ENCODE results near the gene CBFA2T3. TPM values are rescaled to one million over a fixed set of nuclear protein-coding genes. Genes with fewer than 3 reads are reported as not detected.

CBFA2T3 gene
- total and polyA plus RNA-seq, 8 donors = 3.8 to 10.4 (median 5.4) TPM

DNA sequence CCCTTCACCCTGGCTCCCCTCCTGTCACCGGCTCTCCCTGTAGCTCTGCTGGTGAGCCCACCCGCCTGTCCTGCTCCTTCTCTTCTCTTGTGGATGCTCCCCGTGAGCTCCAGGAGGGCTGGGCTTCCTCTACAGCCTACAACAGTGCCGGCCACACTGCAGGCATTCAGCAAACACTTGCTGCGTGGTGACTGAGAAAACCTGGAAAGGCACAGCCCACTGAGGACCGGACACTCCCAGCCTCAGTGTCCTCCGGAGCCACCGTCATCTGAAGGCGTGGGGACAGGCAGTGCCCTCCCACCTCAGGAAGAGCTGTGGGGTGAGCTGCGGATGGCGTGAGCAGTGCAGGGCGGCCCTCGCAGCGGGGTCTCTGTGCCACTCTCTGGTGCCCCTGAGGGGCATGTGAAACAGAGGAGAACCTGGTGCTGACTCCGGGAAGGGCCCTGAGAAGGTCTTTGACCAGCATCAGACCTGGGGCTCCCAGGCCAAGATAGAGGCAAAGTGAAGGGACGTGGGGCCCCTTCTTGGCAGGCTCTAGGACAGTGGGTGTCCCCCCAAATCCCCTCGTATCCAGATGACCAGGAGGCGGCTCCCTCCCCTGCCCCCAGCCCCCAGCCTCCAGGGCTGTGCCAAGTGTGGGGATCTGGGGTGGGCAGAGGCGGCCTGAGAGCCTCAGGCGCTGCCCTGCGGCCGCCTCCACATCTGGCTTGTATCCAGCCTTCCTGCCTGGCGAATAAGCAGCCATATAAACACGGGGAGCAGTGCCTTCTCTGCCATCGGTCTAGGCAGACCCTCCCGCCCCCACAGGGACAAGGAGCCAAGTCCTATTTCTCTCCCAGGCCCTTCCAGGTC, 66.5 kb downstream of the CBFA2T3 start:
- H3K4me1 ChIP-seq = peaks cover 0 to 4% of the 10 kb centered on the region in 2 donors
- no peak overlapping the region for H3K27ac ChIP-seq
- TF ChIP-seq, protein P1, sequence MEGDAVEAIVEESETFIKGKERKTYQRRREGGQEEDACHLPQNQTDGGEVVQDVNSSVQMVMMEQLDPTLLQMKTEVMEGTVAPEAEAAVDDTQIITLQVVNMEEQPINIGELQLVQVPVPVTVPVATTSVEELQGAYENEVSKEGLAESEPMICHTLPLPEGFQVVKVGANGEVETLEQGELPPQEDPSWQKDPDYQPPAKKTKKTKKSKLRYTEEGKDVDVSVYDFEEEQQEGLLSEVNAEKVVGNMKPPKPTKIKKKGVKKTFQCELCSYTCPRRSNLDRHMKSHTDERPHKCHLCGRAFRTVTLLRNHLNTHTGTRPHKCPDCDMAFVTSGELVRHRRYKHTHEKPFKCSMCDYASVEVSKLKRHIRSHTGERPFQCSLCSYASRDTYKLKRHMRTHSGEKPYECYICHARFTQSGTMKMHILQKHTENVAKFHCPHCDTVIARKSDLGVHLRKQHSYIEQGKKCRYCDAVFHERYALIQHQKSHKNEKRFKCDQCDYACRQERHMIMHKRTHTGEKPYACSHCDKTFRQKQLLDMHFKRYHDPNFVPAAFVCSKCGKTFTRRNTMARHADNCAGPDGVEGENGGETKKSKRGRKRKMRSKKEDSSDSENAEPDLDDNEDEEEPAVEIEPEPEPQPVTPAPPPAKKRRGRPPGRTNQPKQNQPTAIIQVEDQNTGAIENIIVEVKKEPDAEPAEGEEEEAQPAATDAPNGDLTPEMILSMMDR (IDR thresholded peaks at IDR 0.05) = no peak
- intact Hi-C loops (cut with DNase I) = no loop called here
- H3K27me3 ChIP-seq = peaks cover 0 to 14% of the 10 kb centered on the region in 2 donors
- ATAC-seq (no peak), DNase-seq (no peak)
- no peaks in the 10 kb centered on the region for H3K9me3 ChIP-seq
- no peaks in the 10 kb centered on the region for H3K36me3 ChIP-seq
- H3K4me3 ChIP-seq = no peak overlapping the region

DNA sequence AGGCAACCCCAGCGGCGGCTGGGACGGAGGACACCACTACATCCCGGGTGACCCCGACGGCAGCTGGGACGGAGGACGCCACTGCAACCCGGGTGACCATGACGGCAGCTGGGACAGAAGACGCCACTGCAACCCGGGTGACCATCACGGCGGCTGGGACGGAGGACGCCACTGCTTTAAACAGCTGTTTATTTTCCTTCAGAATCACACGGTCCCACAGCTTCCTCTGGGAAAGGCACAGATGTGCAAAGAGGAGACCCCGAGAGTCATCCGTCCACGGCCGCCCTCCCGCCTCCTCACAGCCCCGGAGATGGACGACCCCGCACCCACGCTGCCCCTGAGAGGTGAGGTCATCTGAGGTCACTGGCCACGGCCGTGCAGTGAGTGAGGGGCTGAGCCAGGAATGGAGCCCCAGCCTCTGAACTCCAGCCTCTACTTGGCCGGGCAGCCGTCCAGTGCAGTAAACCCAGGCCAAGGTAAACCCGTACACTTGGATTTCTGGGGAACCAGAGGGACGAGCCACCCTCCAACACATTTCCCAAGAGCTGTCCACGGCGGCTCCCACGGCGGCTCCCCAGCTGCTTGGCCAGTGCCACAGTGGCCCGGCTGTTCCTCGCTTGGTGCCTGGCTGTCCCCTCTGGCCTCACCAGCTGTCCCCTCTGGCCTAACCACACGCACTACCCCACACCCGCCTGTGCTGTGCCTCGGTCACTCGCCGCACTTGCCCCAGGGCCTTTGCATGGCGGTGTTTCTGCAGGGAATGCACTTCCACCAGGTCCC, 67.4 kb downstream of the CBFA2T3 start:
- intact Hi-C loops (cut with DNase I) = no loop called here

DNA sequence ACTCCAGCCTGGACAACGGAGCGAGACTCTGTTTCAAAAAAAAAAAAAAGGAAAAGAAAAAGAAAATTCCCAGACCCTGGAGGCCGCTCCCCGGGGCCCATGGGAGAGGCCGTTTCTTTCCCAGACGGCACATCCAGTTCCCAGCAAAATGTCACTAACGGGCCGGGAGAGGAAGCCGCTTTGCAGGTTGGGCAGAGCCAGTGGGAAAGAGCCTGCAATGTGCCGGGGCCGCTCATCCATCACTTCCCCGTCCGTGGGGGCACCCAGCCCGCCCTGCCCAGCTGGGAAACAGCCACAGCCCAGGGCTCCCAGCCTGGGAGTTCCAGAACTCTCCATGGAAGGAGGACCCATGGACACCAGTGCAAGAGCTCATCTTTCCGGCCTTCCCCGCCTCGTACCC, 68.7 kb downstream of the CBFA2T3 start:
- intact Hi-C loops (cut with DNase I) = no loop called here
- peaks cover 0 to 14% of the 10 kb centered on the region in 2 donors for H3K27me3 ChIP-seq
- no peak for ATAC-seq
- no peak for DNase-seq
- no peak overlapping the region for H3K4me3 ChIP-seq
- peaks cover 0 to 4% of the 10 kb centered on the region in 2 donors for H3K4me1 ChIP-seq
- no peak overlapping the region for H3K27ac ChIP-seq
- H3K9me3 ChIP-seq = no peaks in the 10 kb centered on the region
- TF ChIP-seq, protein P1 (IDR thresholded peaks at IDR 0.05) = no peak
- no peaks in the 10 kb centered on the region for H3K36me3 ChIP-seq

More for the DNA sequence above, 67.4 kb downstream of the CBFA2T3 start:
- H3K27ac ChIP-seq = no peak overlapping the region
- peaks cover 0 to 4% of the 10 kb centered on the region in 2 donors for H3K4me1 ChIP-seq
- H3K9me3 ChIP-seq = no peaks in the 10 kb centered on the region
- no peaks in the 10 kb centered on the region for H3K36me3 ChIP-seq
- ATAC-seq = no peak
- DNase-seq = no peak
- H3K4me3 ChIP-seq = no peak overlapping the region
- peaks cover 0 to 14% of the 10 kb centered on the region in 2 donors for H3K27me3 ChIP-seq
- TF ChIP-seq, protein P1 (IDR thresholded peaks at IDR 0.05) = no peak

DNA sequence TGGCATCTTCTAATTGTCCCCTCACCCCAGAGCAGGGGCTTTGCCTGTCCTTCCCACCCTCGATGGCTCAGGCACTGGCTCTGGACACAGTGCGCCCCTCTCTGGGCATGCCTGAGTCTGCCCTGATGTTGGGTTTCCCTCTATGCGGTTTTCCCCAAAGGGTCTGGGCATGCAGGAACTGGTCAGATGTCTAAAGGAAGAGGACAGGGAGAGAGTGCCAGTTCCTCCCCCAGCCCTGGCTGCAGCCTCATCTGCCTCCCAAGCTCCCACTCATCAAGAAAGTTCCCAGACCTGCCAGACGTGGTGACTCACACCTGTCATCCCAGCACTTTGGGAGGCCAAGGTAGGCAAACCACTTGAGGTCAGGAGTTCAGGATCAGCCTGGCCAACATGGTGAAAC, 69.2 kb downstream of the CBFA2T3 start:
- Histone ChIP-seq H3K4me1 (peaks cover 0 to 4% of the 10 kb centered on the region in 2 donors), H3K27ac (no peak overlapping the region)
- TF ChIP-seq, protein P1 (IDR thresholded peaks at IDR 0.05) = no peak

More for the DNA sequence above, 69.2 kb downstream of the CBFA2T3 start:
- H3K4me3 ChIP-seq = no peak overlapping the region
- no peaks in the 10 kb centered on the region for H3K36me3 ChIP-seq
- peaks cover 0 to 14% of the 10 kb centered on the region in 2 donors for H3K27me3 ChIP-seq
- no peaks in the 10 kb centered on the region for H3K9me3 ChIP-seq
- intact Hi-C loops (cut with DNase I) = no loop called here
- no peak for DNase-seq
- no peak for ATAC-seq
